Uterus (tissue), 4 donors: Measurements from ENCODE around the gene MAP3K19. TPM values are rescaled to one million over a fixed set of nuclear protein-coding genes. Genes with fewer than 3 reads are reported as not detected.

Experiments used
- DNase-seq, 2 donors: peaks; one replicate each; pipeline ENCODE4 v3.0.0-alpha.2; 2019 to 2020
- H3K27ac ChIP-seq, 2 donors: fragments of 200-600 bp; sonication (generic); 1 replicate in 1 of 2; 2 replicates in 1 of 2; pipeline ENCODE4 v1.5.1; 2016 to 2018
- H3K27me3 ChIP-seq, 2 donors: fragments of 200-600 bp; sonication (generic); one replicate each; pipeline ENCODE4 v1.5.1; 2018 to 2019; ENCODE audit warnings: control low read depth in 1 of 2
- H3K36me3 ChIP-seq, 2 donors: fragments of 200-600 bp; sonication (generic); one replicate each; pipeline ENCODE4 v1.5.1; 2019; ENCODE audit warnings: control low read depth in 1 of 2
- H3K4me1 ChIP-seq, 2 donors: fragments of 200-600 bp; sonication (generic); one replicate each; pipeline ENCODE4 v1.5.1; 2018 to 2019; ENCODE audit warnings: control low read depth in 1 of 2
- H3K4me3 ChIP-seq, 2 donors: fragments of 200-600 bp; sonication (generic); 1 replicate in 1 of 2; 2 replicates in 1 of 2; pipeline ENCODE4 v1.5.1; 2018 to 2019; ENCODE audit warnings: mild to moderate bottlenecking in 1 of 2
- H3K9me3 ChIP-seq, 2 donors: fragments of 200-600 bp; sonication (generic); one replicate each; pipeline ENCODE4 v1.5.1; 2019; ENCODE audit warnings: control low read depth in 1 of 2
- POLR2A ChIP-seq, 2 donors: fragments of 450-650 bp; IDR thresholded peaks; one replicate each; pipeline ENCODE4 v1.6.1; 2016; ENCODE audit warnings: antibody characterized with exemption in 2 of 2, mild to moderate bottlenecking in 1 of 2, moderate library complexity in 1 of 2
- intact Hi-C: fragments of 100-400 bp; cut with DNase I; formaldehyde crosslinking; loops from one replicate; pipeline ENCODE4 v1.15.1; 2023; ENCODE audit warnings: low total_unique reads
- total RNA-seq, 4 donors: library from RNA; depleted of rRNA in 3 of 4; stranded (reverse); fragments of >200 nt in 3 of 4; gene quantifications; one replicate each; pipeline versions ENCODE4 v1.1.0 to v1.2.4, GENCODE V29; 2014 to 2023
- TF ChIP-seq, protein P1 (sequence below), 4 experiments: fragments of 200-600 bp in 2 of 4; fragments of 450-650 bp in 2 of 4; sonication (generic) in 2 of 4; IDR thresholded peaks; one replicate each; pipeline ENCODE4 v1.5.1; 2016 to 2019; ENCODE audit warnings: antibody characterized with exemption in 4 of 4, mild to moderate bottlenecking in 2 of 4, moderate library complexity in 1 of 4
- donor health status: DM: yes; HTN: yes; CAD: no.

MAP3K19 gene
- total RNA-seq, 4 donors from 2014 or later = 0.40 to 3.8 (median 2.1) TPM; not detected in 1

DNA sequence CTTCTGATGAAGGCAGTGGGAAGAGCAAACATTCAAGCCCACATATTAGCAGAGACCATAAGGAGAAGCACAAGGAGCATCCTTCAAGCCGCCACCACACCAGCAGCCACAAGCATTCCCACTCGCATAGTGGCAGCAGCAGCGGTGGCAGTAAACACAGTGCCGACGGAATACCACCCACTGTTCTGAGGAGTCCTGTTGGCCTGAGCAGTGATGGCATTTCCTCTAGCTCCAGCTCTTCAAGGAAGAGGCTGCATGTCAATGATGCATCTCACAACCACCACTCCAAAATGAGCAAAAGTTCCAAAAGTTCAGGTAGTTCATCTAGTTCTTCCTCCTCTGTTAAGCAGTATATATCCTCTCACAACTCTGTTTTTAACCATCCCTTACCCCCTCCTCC lies 93.2 kb downstream of the MAP3K19 start:
- DNase-seq = no peak
- no peak overlapping the region for H3K4me3 ChIP-seq
- H3K27ac ChIP-seq = no peak overlapping the region
- no peaks in the 10 kb centered on the region for H3K4me1 ChIP-seq
- no peaks in the 10 kb centered on the region for H3K9me3 ChIP-seq
- TF ChIP-seq, protein P1, sequence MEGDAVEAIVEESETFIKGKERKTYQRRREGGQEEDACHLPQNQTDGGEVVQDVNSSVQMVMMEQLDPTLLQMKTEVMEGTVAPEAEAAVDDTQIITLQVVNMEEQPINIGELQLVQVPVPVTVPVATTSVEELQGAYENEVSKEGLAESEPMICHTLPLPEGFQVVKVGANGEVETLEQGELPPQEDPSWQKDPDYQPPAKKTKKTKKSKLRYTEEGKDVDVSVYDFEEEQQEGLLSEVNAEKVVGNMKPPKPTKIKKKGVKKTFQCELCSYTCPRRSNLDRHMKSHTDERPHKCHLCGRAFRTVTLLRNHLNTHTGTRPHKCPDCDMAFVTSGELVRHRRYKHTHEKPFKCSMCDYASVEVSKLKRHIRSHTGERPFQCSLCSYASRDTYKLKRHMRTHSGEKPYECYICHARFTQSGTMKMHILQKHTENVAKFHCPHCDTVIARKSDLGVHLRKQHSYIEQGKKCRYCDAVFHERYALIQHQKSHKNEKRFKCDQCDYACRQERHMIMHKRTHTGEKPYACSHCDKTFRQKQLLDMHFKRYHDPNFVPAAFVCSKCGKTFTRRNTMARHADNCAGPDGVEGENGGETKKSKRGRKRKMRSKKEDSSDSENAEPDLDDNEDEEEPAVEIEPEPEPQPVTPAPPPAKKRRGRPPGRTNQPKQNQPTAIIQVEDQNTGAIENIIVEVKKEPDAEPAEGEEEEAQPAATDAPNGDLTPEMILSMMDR (IDR thresholded peaks at IDR 0.05) = no peak
- TF ChIP-seq POLR2A (IDR thresholded peaks at IDR 0.05) = no peak
- intact Hi-C loops = no loop called here
- no peaks in the 10 kb centered on the region for H3K27me3 ChIP-seq
- H3K36me3 ChIP-seq = no peaks in the 10 kb centered on the region

DNA sequence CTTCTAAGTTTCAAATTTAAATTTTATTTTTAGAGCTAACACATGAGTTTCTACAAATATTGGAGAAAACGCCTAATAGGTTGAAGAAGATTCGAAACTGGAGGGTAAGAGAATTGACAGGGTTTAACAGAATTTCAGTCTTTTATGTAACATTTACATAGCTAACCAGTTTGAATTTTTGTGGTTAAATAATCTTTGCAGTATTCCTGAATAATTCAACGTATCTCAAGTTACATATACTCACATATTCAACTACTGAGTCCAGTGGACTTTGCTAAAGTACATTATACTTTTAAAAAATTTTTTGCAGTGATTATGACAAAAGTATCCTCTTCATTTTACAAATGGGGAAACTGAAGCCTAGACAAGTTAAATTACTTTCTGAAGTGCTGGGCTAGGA lies 94.6 kb downstream of the MAP3K19 start:
- TF ChIP-seq POLR2A (IDR thresholded peaks at IDR 0.05) = no peak
- TF ChIP-seq, protein P1 (IDR thresholded peaks at IDR 0.05) = no peak
- H3K4me3 ChIP-seq = no peak overlapping the region
- H3K27me3 ChIP-seq = no peaks in the 10 kb centered on the region
- H3K27ac ChIP-seq = no peak overlapping the region
- no peaks in the 10 kb centered on the region for H3K36me3 ChIP-seq
- H3K4me1 ChIP-seq = no peaks in the 10 kb centered on the region
- H3K9me3 ChIP-seq = no peaks in the 10 kb centered on the region
- intact Hi-C loops = no loop called here
- no peak for DNase-seq

DNA sequence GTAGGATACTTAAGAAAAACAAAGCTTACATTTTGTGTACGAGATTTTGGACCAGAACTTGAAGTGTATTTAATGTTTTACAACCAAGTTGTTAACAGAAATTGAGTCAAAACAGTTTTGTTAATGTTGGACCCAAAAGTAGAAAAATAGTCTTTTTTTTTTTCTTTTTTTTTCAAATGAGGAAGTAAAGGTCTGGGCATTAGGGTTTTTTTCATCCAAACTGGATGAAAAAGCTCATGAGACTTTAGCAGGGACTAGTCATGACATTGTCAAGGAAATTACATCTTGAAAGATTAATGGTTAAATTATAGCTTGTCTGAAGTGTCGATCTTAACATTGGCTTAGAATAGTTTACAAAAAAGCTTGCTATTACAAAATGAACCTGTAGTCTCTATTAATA lies 96.4 kb downstream of the MAP3K19 start:
- TF ChIP-seq, protein P1 (IDR thresholded peaks at IDR 0.05) = no peak
- TF ChIP-seq POLR2A (IDR thresholded peaks at IDR 0.05) = no peak
- Histone ChIP-seq H3K27ac (no peak overlapping the region), H3K36me3 (no peaks in the 10 kb centered on the region), H3K9me3 (no peaks in the 10 kb centered on the region), H3K4me1 (no peaks in the 10 kb centered on the region), H3K4me3 (no peak overlapping the region), H3K27me3 (no peaks in the 10 kb centered on the region)
- intact Hi-C loops = no loop called here
- no peak for DNase-seq

DNA sequence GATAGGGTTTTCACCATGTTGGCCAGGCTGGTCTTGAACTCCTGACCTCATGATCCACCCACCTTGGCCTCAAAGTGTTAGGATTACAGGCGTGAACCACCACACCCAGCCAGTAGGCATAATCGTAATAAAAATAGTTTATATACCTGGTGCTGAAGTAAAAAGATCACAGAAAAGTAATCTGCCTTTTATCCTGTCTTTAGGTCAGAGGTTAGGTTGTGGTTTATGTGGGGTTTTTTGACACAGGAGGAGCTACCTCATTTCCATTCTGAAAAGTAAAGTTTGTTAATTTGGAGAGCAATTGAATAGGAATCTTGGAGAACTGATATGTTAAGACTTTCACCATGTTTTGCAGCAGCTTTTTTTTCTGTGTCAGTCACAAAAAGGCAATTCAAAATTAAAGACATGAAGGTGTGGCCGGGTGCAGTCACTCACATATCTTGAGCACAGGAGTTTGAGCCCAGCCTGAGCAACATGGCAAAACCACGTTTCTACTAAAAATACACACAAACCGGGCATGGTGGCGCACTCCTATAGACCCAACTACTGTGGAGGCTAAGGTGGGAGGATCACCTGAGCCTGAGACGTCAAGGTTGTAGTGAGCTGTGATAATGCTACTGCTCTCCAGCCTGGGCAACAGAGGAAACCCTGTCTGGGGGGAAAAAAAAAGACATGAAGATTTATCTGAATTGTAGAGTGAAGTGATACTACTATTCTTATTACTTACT lies 97.1 kb downstream of the MAP3K19 start:
- no peak overlapping the region for H3K4me3 ChIP-seq
- H3K9me3 ChIP-seq = no peaks in the 10 kb centered on the region
- intact Hi-C loops = no loop called here
- H3K27me3 ChIP-seq = no peaks in the 10 kb centered on the region
- H3K4me1 ChIP-seq = no peaks in the 10 kb centered on the region
- no peak for TF ChIP-seq POLR2A (IDR thresholded peaks at IDR 0.05)
- TF ChIP-seq, protein P1 (IDR thresholded peaks at IDR 0.05) = no peak
- no peak for DNase-seq
- no peaks in the 10 kb centered on the region for H3K36me3 ChIP-seq
- H3K27ac ChIP-seq = no peak overlapping the region

DNA sequence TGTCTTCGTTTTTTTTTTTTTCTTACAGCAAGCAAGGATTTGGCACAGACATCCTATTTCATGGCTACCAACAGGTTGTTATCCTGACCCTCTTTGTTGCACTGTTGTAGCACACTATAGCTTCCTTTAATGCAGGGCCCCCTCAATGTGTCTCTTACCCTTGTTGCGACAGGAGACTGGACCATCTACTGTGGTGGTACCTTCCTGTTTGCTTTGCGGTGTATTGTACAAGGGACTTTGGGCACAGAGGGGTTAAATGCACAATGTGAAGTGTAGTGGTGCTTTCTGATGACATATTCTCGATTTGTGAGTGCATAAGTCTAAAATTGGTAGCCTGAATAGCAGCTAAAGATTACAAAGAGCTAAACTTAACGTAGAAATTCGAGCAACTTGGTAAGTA lies 101.2 kb downstream of the MAP3K19 start:
- Histone ChIP-seq H3K36me3 (no peaks in the 10 kb centered on the region), H3K4me3 (no peak overlapping the region), H3K27ac (no peak overlapping the region), H3K4me1 (no peaks in the 10 kb centered on the region), H3K27me3 (no peaks in the 10 kb centered on the region), H3K9me3 (no peaks in the 10 kb centered on the region)
- no peak for TF ChIP-seq POLR2A (IDR thresholded peaks at IDR 0.05)
- TF ChIP-seq, protein P1 (IDR thresholded peaks at IDR 0.05) = no peak
- DNase-seq = no peak
- intact Hi-C loops = no loop called here
